ENCODE data around the gene EFCAB5.
"Not testable (repeated sequence)": the region's sequence is repeated elsewhere in the genome, so short reads cannot be mapped to it uniquely, and the experiment has no call there.

Gene EFCAB5

DNA sequence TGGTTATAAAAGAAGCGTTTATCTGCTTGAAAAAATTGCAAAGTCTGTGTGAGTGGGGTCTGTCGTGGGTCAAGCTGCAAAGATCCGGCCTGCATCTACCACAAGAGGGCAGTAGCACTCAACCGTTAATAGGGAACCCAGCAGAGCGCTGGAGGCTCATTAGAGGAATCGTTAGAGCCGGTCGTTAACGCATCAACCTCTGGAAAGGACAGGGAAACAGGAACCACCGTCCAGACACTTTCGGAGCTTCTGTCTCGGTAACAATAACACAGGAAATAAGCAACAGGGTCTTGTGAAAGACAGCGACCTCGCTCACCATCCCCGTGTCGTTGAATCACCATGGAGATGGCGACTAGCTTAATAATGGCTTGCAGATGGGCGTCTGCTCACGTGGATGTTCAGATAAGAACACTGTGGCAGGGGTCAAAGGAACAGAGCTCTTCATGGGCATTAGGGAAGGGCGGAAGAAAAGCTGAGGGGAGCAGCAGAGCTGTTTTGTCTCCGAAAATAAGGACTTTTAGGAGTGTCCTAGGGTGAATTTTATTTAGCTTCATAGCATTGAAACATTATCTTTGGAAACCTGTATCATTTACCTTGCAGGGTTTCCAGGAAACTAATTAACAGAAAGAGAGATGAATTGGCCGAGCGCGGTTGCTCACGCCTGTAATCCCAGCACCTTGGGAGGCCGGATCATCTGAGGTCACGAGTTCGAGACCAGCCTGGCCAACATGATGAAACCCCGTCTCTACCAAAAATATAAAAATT, 163.3 kb downstream of the EFCAB5 start:
- Histone ChIP-seq H3K4me1 (ENCODE audit: control insufficient read depth in 1 of 2, insufficient read depth in 2 of 2, low read length in 2 of 2) (peaks cover 0 to 4% of the 10 kb centered on the region in 2 donors), H3K27me3 (ENCODE audit: low read depth, low read length) (no peaks in the 10 kb centered on the region), H3K9me3 (ENCODE audit: control insufficient read depth in 1 of 2, low read length in 2 of 2) (no peaks in the 10 kb centered on the region), H3K4me3 (ENCODE audit: low read depth in 1 of 2, low read length in 2 of 2) (peak overlapping the region; percentile 51 to 74), H3K36me3 (ENCODE audit: control insufficient read depth in 1 of 2, insufficient read depth in 2 of 2, low read length in 2 of 2) (no peaks in the 10 kb centered on the region), H3K27ac (ENCODE audit: low read length) (no peak overlapping the region)

DNA sequence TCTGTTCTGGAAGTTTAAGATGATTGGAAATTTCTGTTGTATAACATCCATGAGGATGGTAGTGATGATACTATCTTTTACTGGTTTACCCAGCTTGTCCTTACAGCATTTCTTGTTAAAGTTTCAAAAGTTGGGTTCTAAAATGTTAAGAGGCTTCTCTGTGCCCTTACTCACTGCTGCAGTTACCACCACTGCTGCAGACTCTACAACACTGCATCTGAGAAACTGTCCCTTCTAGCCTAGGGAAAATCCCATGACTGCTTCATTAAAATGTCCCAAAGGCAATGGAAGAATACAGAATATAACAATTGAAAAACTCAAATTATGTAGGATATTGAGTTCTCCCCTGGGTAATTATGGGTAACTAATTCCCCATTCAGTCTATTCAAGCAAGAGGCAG, 171.4 kb downstream of the EFCAB5 start:
- Histone ChIP-seq H3K27ac (ENCODE audit: low read length) (no peak overlapping the region), H3K36me3 (ENCODE audit: control insufficient read depth in 1 of 2, insufficient read depth in 2 of 2, low read length in 2 of 2) (peaks cover 0 to 8% of the 10 kb centered on the region in 2 donors), H3K27me3 (ENCODE audit: low read depth, low read length) (no peaks in the 10 kb centered on the region), H3K9me3 (ENCODE audit: control insufficient read depth in 1 of 2, low read length in 2 of 2) (no peaks in the 10 kb centered on the region), H3K4me3 (ENCODE audit: low read depth in 1 of 2, low read length in 2 of 2) (no peak overlapping the region), H3K4me1 (ENCODE audit: control insufficient read depth in 1 of 2, insufficient read depth in 2 of 2, low read length in 2 of 2) (peaks cover 5 to 7% of the 10 kb centered on the region in 2 donors)

DNA sequence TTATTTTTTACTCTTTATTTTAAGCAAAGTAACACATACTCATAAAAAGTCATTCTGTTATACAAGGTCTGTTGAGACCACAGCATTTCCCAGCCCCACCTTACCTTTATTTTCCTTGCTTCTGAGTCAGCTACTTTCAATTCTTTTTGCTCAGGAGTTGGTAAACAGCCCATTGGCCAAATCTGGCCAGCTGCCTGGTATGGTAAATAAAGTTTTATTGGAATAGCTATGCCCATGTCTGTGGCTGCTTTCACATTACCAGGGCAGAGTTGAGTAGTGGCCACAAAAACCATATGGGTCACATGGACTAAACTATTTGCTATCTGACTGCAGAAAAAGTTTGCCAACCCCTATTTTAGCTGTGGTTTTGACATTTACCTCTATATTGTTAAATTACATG, 171.8 kb downstream of the EFCAB5 start:
- Histone ChIP-seq H3K27ac (ENCODE audit: low read length) (no peak overlapping the region), H3K27me3 (ENCODE audit: low read depth, low read length) (no peaks in the 10 kb centered on the region), H3K36me3 (ENCODE audit: control insufficient read depth in 1 of 2, insufficient read depth in 2 of 2, low read length in 2 of 2) (peaks cover 0 to 8% of the 10 kb centered on the region in 2 donors), H3K4me1 (ENCODE audit: control insufficient read depth in 1 of 2, insufficient read depth in 2 of 2, low read length in 2 of 2) (peaks cover 9 to 11% of the 10 kb centered on the region in 2 donors), H3K4me3 (ENCODE audit: low read depth in 1 of 2, low read length in 2 of 2) (no peak overlapping the region), H3K9me3 (ENCODE audit: control insufficient read depth in 1 of 2, low read length in 2 of 2) (no peaks in the 10 kb centered on the region)

DNA sequence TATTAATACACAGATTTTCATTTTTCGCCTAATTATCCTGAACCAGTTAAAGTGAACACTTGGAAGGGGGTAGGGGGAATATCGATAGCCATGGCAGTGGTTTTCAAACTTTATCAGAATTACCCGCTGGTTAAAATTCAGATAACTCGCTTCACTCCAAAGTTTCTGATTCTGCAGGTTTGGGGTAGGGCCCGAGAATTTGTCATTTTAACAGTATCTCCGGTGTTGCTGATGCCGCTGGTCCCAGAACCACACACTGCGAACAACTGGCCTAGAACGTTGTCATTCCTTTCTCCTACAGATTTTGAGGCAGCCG, 174.9 kb downstream of the EFCAB5 start:
- peaks cover 11 to 16% of the 10 kb centered on the region in 2 donors for H3K4me1 ChIP-seq (ENCODE audit: control insufficient read depth in 1 of 2, insufficient read depth in 2 of 2, low read length in 2 of 2)
- peak overlapping the region; percentile 100 for H3K27ac ChIP-seq (ENCODE audit: low read length)
- H3K27me3 ChIP-seq (ENCODE audit: low read depth, low read length): no peaks in the 10 kb centered on the region

DNA sequence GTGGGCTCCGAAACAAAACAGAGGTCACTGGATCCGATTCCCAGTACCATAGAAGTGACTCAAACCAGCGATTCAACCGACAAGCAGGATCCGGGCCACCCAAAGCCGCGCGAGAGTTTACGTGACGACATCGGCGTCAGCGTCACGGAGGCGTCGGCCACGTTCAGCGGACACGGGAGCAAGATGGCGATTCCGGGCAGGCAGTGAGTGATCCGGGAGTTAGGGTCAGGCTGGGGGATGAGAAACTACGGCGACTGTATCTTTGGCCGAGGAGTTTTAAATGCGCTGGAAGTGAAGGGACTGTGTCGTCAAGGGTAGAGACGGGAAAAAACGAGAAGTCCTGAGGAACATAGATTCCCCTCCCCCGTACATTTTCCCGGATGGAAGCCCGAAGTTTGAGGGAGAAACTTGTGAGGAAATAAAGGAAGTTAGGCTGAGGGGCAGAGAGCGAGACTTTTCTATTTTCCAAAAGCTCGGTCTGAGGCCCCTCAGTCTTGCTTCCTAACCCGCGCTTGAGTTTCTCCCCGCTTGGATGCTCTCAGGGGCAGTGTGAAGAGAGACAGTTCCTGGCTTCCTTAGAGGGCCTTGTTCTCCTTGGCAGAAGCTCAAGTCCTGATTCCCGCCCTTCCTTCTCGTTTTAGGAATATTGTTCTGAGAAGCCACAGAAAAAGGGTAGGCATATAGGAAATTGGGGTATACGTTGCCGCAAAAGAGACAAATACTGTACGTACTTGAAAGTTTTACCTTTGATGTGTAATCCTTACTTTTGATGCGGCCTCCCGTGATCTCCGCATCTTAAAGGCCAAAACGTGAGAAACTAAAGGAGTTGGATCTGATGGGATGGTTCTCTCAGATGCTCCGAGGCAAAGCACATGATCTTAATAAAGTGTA, 175.5 kb downstream of the EFCAB5 start, which contains the start of gene NSRP1:
NSRP1 (plus strand) TSS at position 156 of the 891 bp plus-strand sequence; CDS start at position 184, 28 bp downstream.
- H3K27ac ChIP-seq (ENCODE audit: low read length): peak within 1 kb of the TSS; percentile 100
- H3K27me3 ChIP-seq (ENCODE audit: low read depth, low read length): no peaks in the 10 kb centered on the region
- H3K4me3 ChIP-seq (ENCODE audit: low read depth in 1 of 2, low read length in 2 of 2): peak within 1 kb of the TSS; percentile 68 to 99
- no peaks in the 10 kb centered on the region for H3K9me3 ChIP-seq (ENCODE audit: control insufficient read depth in 1 of 2, low read length in 2 of 2)
- peaks cover 8 to 9% of the 10 kb centered on the region in 2 donors for H3K36me3 ChIP-seq (ENCODE audit: control insufficient read depth in 1 of 2, insufficient read depth in 2 of 2, low read length in 2 of 2)
- peaks cover 11 to 17% of the 10 kb centered on the region in 2 donors for H3K4me1 ChIP-seq (ENCODE audit: control insufficient read depth in 1 of 2, insufficient read depth in 2 of 2, low read length in 2 of 2)

More for the DNA sequence above, 174.9 kb downstream of the EFCAB5 start:
- peaks cover 8 to 9% of the 10 kb centered on the region in 2 donors for H3K36me3 ChIP-seq (ENCODE audit: control insufficient read depth in 1 of 2, insufficient read depth in 2 of 2, low read length in 2 of 2)
- peak overlapping the region; percentile 68 to 99 for H3K4me3 ChIP-seq (ENCODE audit: low read depth in 1 of 2, low read length in 2 of 2)
- H3K9me3 ChIP-seq (ENCODE audit: control insufficient read depth in 1 of 2, low read length in 2 of 2): no peaks in the 10 kb centered on the region

DNA sequence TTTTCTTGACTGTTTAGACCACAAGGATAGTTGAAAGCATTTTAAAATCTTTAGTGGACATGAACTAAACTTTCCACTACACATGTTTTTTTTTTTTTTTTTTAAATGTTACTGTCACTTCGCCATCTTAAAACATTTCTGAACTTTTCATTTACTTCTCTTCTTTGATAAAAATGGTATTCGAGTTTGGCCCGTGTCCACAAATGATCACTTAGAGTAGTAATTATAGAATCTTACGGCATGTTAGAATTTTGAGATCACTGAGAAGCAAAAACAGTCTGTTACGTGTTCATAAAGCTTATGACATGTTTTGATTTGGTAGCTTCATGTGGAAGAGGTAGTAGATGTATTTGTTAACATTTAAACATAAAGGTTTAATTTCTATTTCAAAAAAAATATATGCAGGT, 176.2 kb downstream of the EFCAB5 start:
- H3K27me3 ChIP-seq (ENCODE audit: low read depth, low read length): no peaks in the 10 kb centered on the region
- H3K4me3 ChIP-seq (ENCODE audit: low read depth in 1 of 2, low read length in 2 of 2): peak overlapping the region; percentile 68 to 99
- peaks cover 11 to 19% of the 10 kb centered on the region in 2 donors for H3K4me1 ChIP-seq (ENCODE audit: control insufficient read depth in 1 of 2, insufficient read depth in 2 of 2, low read length in 2 of 2)
- peaks cover 8 to 9% of the 10 kb centered on the region in 2 donors for H3K36me3 ChIP-seq (ENCODE audit: control insufficient read depth in 1 of 2, insufficient read depth in 2 of 2, low read length in 2 of 2)
- H3K9me3 ChIP-seq (ENCODE audit: control insufficient read depth in 1 of 2, low read length in 2 of 2): no peaks in the 10 kb centered on the region
- peak overlapping the region; percentile 100 for H3K27ac ChIP-seq (ENCODE audit: low read length)

DNA sequence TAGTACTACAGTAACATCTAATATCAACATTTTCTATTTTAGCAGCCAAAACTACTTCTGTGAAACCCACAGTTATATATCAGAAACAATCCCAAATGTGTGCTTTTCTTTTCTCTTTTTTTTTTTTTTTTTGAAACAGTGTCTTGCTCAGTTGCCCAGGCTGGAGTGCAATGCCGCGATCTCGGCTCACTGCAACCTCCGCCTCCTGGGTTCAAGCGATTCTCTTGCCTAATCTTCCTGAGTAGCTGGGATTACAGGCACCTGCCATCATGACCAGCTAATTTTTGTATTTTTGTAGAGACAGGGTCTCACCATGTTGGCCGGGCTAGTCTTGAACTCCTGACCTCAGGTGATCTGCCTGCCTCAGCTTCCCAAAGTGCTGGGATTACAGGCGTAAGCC, 177.2 kb downstream of the EFCAB5 start:
- H3K36me3 ChIP-seq (ENCODE audit: control insufficient read depth in 1 of 2, insufficient read depth in 2 of 2, low read length in 2 of 2); H3K4me3 ChIP-seq (ENCODE audit: low read depth in 1 of 2, low read length in 2 of 2); H3K27ac ChIP-seq (ENCODE audit: low read length); H3K27me3 ChIP-seq (ENCODE audit: low read depth, low read length); H3K9me3 ChIP-seq (ENCODE audit: control insufficient read depth in 1 of 2, low read length in 2 of 2): not testable (repeated sequence)
- H3K4me1 ChIP-seq (ENCODE audit: control insufficient read depth in 1 of 2, insufficient read depth in 2 of 2, low read length in 2 of 2): peaks cover 11 to 19% of the 10 kb centered on the region in 2 donors

DNA sequence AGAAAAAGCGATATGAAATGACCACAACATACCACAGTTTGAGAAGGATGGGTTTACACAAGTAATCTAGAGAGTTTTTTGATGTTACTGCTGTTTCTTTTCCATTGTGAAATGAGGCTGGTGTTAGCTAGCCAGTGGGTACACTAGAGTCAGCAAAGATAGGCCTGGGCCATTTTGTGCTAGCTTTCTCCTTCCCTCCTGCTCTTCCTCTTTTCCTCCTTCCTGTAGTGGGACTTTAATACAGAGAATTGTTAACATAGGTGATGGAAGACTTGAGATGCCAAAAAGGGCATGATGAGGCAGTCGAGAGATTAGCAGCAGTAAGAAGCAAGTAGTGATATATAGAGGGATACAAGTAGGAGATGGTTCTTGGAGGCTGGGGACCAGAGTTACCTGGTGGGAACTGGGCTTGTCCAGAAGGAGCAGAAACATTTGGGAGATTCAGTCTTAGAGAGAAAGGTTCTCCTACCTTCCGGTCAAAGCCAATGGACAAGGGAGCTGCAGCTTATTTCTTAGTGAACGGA, 182.9 kb downstream of the EFCAB5 start:
- H3K4me1 ChIP-seq (ENCODE audit: control insufficient read depth in 1 of 2, insufficient read depth in 2 of 2, low read length in 2 of 2): peaks cover 0 to 3% of the 10 kb centered on the region in 2 donors
- no peak overlapping the region for H3K4me3 ChIP-seq (ENCODE audit: low read depth in 1 of 2, low read length in 2 of 2)
- H3K9me3 ChIP-seq (ENCODE audit: control insufficient read depth in 1 of 2, low read length in 2 of 2): no peaks in the 10 kb centered on the region
- H3K27me3 ChIP-seq (ENCODE audit: low read depth, low read length): no peaks in the 10 kb centered on the region
- no peak overlapping the region for H3K27ac ChIP-seq (ENCODE audit: low read length)
- H3K36me3 ChIP-seq (ENCODE audit: control insufficient read depth in 1 of 2, insufficient read depth in 2 of 2, low read length in 2 of 2): peaks cover 0 to 9% of the 10 kb centered on the region in 2 donors

DNA sequence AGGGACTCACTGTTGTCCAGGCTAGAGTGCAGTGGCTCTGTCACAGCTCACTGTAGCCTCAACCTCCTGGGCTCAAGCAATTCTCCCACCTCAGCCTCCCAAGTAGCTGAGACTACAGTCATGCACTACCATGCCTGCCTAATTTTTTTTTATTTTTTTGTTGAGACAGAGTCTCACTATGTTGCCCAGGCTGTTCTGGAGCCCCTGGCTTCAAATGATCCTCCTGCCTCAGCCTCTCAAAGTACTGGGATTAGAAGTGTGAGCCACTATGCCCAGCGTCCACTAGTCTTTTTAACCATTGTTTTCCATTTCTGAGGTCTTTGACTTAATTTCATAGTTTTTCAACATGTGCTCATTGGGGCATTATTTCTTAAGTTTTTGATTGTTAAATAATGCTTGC, 188.7 kb downstream of the EFCAB5 start:
- H3K4me3 ChIP-seq (ENCODE audit: low read depth in 1 of 2, low read length in 2 of 2): no peak overlapping the region
- peaks cover 0 to 3% of the 10 kb centered on the region in 2 donors for H3K36me3 ChIP-seq (ENCODE audit: control insufficient read depth in 1 of 2, insufficient read depth in 2 of 2, low read length in 2 of 2)
- no peak overlapping the region for H3K27ac ChIP-seq (ENCODE audit: low read length)
- no peaks in the 10 kb centered on the region for H3K27me3 ChIP-seq (ENCODE audit: low read depth, low read length)
- H3K9me3 ChIP-seq (ENCODE audit: control insufficient read depth in 1 of 2, low read length in 2 of 2): no peaks in the 10 kb centered on the region
- H3K4me1 ChIP-seq (ENCODE audit: control insufficient read depth in 1 of 2, insufficient read depth in 2 of 2, low read length in 2 of 2): no peaks in the 10 kb centered on the region

DNA sequence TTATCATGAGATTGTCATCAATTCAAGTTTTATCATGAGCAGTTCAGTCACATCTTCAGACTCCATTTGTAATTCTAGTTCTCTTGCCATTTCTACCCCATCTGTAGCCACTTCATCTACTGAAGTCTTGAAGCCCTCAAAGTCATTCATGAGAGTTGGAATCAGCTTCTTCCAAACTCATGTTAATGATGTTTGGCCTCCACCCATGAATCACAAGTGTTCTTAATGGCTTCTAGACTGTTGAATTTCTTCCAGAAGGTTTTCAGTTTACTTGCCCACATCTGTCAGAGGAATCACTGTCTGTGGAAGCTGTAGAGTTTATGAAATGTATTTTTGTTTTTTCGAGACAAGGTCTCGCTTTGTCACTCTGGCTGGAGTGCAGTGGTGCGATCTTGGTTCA, 191.2 kb downstream of the EFCAB5 start:
- Histone ChIP-seq H3K4me1 (ENCODE audit: control insufficient read depth in 1 of 2, insufficient read depth in 2 of 2, low read length in 2 of 2) (peaks cover 0 to 3% of the 10 kb centered on the region in 2 donors), H3K27me3 (ENCODE audit: low read depth, low read length) (no peaks in the 10 kb centered on the region), H3K9me3 (ENCODE audit: control insufficient read depth in 1 of 2, low read length in 2 of 2) (no peaks in the 10 kb centered on the region), H3K4me3 (ENCODE audit: low read depth in 1 of 2, low read length in 2 of 2) (no peak overlapping the region), H3K36me3 (ENCODE audit: control insufficient read depth in 1 of 2, insufficient read depth in 2 of 2, low read length in 2 of 2) (peaks cover 3% of the 10 kb centered on the region in 2 donors), H3K27ac (ENCODE audit: low read length) (no peak overlapping the region)

DNA sequence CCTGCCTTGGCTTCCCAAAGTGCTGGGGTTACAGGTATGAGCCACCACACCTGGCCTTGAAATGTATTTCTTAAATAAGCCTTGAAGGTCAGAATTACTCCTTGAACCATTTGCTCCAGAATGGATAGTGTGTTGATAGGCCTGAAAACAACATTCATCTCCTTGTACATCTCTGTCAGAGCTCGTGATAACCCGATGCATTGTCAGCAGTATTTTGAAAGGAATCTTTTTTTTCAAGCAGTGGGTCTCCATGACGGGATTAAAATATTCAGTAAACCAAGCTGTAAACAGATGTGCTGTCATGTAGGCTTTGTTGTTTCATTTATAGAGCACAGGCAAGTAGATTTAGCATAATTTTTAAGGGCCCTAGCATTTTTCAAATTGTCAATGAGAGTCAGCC, 191.8 kb downstream of the EFCAB5 start:
- H3K36me3 ChIP-seq (ENCODE audit: control insufficient read depth in 1 of 2, insufficient read depth in 2 of 2, low read length in 2 of 2): peaks cover 3% of the 10 kb centered on the region in 2 donors

More for the DNA sequence above, 191.8 kb downstream of the EFCAB5 start:
- H3K27ac ChIP-seq (ENCODE audit: low read length): no peak overlapping the region
- no peaks in the 10 kb centered on the region for H3K9me3 ChIP-seq (ENCODE audit: control insufficient read depth in 1 of 2, low read length in 2 of 2)
- H3K27me3 ChIP-seq (ENCODE audit: low read depth, low read length): no peaks in the 10 kb centered on the region
- peaks cover 0 to 4% of the 10 kb centered on the region in 2 donors for H3K4me1 ChIP-seq (ENCODE audit: control insufficient read depth in 1 of 2, insufficient read depth in 2 of 2, low read length in 2 of 2)
- no peak overlapping the region for H3K4me3 ChIP-seq (ENCODE audit: low read depth in 1 of 2, low read length in 2 of 2)

All from muscle layer of duodenum (tissue), 2 donors.